AG08395 (cell line): Measurements from ENCODE around the gene DPH5.

Source experiments
- DNase-seq: peaks from one replicate; pipeline ENCODE4 v3.0.0; 2012; ENCODE audit warnings: mixed read lengths, low spot score

DPH5 gene

GRCh38 chr1:100941580-100942216, 83.9 kb downstream of the DPH5 start:
- DNase-seq, result no peak

GRCh38 chr1:100941098-100941527, 84.5 kb downstream of the DPH5 start:
- DNase-seq, result no peak
